Large intestine (tissue), 3 donors: ENCODE data around the gene COQ2. TPM values are rescaled to one million over a fixed set of nuclear protein-coding genes. Genes with fewer than 3 reads are reported as not detected.
"Not testable (repeated sequence)": the region's sequence is repeated elsewhere in the genome, so short reads cannot be mapped to it uniquely, and the experiment has no call there.

ENCODE experiments used
- DNase-seq, 2 donors: peaks; one replicate each; pipeline versions ENCODE4 v3.0.0 to v3.0.0-alpha.2; 2013
- H3K27ac ChIP-seq: one replicate; pipeline ENCODE4 v1.5.1; 2013; ENCODE audit warnings: low read length
- H3K27me3 ChIP-seq: 2 replicates; pipeline ENCODE4 v1.6.1; 2013; ENCODE audit warnings: low read length; ENCODE audit not compliant: control insufficient read depth, insufficient read depth
- H3K36me3 ChIP-seq: 2 replicates; pipeline ENCODE4 v1.6.1; 2013; ENCODE audit warnings: low read length; ENCODE audit not compliant: control insufficient read depth, insufficient read depth
- H3K4me1 ChIP-seq: one replicate; pipeline ENCODE4 v1.6.1; 2013; ENCODE audit warnings: low read length; ENCODE audit not compliant: control insufficient read depth, insufficient read depth
- H3K4me3 ChIP-seq: one replicate; pipeline ENCODE4 v1.5.1; 2013; ENCODE audit warnings: low read length
- H3K9me3 ChIP-seq: one replicate; pipeline ENCODE4 v1.6.1; 2013; ENCODE audit warnings: mild to moderate bottlenecking, low read depth, low read length, moderate library complexity; ENCODE audit not compliant: control insufficient read depth
- WGBS: methylation state at CpG from one replicate; pipeline ENCODE4 v1.1.5; 2013; ENCODE audit warnings: low lambda C conversion rate; ENCODE audit not compliant: insufficient coverage; 5-methylcytosine and 5-hydroxymethylcytosine counted together
- polyA plus RNA-seq: library from polyadenylated mRNA; unstranded; fragments of 120-200 nt; gene quantifications from one replicate; pipeline ENCODE4 v1.2.1, GENCODE V29; 2013

COQ2 gene
- polyA plus RNA-seq, 1 donor = 14.7 TPM

DNA sequence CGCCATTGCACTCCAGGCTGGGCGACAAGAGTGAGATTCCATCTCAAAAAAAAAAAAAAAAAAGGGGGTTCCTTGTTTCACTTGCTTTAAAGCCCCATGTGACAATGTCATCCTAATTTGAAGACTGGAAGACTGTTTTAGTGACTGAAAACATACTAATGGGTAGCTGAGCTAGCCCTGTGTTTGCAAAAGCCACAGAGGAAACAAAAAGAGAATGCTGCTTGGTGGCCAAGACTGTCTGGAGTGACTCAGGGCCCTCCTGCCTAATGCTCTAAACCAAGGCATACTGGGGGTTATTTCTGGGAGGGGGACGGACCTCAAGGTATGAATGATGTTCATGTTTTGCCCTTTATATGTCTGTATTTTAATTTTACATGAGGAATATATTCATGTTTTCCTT lies 34.1 kb upstream of the COQ2 start:
- H3K27ac ChIP-seq = no peak overlapping the region
- no peak overlapping the region for H3K4me3 ChIP-seq
- H3K9me3 ChIP-seq = no peaks in the 10 kb centered on the region
- DNase-seq = no peak
- H3K4me1 ChIP-seq = peaks cover 12% of the 10 kb centered on the region
- no peaks in the 10 kb centered on the region for H3K27me3 ChIP-seq
- WGBS = 90% methylated on average over 2 of the region's 3 CpGs
- H3K36me3 ChIP-seq = no peaks in the 10 kb centered on the region

DNA sequence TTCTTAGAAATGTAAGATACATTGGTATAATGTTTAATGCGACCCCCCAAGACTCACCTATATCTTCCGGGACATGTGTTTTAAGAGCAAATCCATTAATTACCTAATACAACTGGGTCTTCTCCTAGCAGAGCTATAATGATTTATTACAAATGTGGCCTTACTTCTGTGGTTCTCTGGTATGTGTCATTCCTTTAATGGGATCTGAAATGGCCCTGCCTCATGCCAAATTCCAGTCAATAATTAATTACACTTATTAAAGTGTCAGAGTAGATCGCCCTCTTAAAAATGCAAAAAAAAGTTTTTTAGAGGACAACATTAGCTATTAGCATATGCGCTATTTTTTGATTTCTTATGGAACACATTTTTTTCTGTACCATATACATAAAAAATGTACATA lies 33.1 kb upstream of the COQ2 start:
- Histone ChIP-seq H3K36me3 (no peaks in the 10 kb centered on the region), H3K27me3 (no peaks in the 10 kb centered on the region), H3K9me3 (no peaks in the 10 kb centered on the region), H3K4me1 (peaks cover 8% of the 10 kb centered on the region), H3K27ac (no peak overlapping the region), H3K4me3 (no peak overlapping the region)
- DNase-seq = no peak
- 100% methylated on average over 1 of the region's 4 CpGs for WGBS

DNA sequence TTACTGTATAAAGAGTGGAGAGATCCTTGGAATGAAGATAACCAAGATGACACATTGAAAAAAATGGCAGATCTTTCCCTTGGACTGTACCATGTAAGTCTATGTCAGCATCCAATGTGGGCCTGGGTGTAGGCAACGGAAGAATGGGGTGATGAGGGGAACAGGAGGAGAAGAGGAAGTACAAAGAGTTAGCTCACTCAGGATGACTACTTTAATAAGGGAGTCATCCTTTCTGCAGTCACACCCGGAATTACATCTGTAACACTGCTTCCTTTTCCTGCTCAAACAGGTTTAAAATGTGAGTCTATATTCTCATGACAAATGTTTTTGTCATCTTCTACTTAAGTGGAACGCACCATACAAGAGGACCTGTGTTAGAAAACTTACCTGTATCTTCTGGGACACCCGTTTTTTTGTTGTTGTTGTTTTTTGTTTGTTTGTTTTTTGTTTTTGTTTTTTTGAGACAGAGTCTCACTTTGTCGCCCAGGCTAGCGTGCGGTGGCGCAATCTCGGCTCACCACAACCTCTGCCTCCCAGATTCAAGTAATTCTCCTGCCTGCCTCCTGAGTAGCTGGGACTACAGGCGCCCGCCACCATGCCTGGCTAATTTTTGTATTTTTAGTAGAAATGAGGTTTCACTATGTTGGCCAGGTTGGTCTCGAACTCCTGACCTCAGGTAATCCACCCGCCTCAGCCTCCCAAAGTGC lies 32.0 kb upstream of the COQ2 start:
- H3K27ac ChIP-seq = no peak overlapping the region
- no peaks in the 10 kb centered on the region for H3K27me3 ChIP-seq

DNA sequence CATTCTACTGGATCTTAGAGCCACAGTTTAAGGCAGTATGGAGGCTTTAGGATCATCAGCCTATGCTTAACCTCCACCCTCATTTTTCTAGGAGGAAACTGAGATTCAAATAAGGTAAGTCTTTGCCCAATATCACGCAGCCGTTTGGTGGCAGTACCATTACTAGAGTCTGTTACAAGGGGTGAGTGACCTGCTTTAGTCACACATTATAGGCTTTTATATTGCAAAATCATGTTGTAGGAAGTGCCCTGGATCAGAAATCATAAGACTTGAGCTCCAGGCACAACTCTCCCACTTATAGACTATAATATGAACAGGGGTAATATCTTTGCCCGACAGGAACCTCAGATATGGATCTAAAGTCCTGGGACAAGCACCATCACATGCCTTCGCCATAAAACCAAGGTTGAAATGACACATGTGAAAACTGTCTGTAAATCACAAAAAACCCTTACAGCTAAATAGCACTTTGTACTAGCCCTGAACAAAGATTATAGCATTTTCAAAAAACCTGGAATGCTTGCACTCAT lies 30.8 kb upstream of the COQ2 start:
- Histone ChIP-seq H3K4me1 (peaks cover 4% of the 10 kb centered on the region), H3K4me3 (no peak overlapping the region), H3K27ac (peak overlapping the region; percentile 42), H3K9me3 (no peaks in the 10 kb centered on the region), H3K27me3 (no peaks in the 10 kb centered on the region), H3K36me3 (no peaks in the 10 kb centered on the region)
- WGBS = no CpG with 5 or more reads among the region's 4 CpGs
- peak; percentile 56 to 69 for DNase-seq

More for the DNA sequence above, 32.0 kb upstream of the COQ2 start:
- DNase-seq = no peak
- Histone ChIP-seq H3K4me1 (peaks cover 4% of the 10 kb centered on the region), H3K36me3 (no peaks in the 10 kb centered on the region), H3K4me3 (no peak overlapping the region), H3K9me3 (no peaks in the 10 kb centered on the region)
- WGBS = 96% methylated on average over 3 of the region's 13 CpGs

DNA sequence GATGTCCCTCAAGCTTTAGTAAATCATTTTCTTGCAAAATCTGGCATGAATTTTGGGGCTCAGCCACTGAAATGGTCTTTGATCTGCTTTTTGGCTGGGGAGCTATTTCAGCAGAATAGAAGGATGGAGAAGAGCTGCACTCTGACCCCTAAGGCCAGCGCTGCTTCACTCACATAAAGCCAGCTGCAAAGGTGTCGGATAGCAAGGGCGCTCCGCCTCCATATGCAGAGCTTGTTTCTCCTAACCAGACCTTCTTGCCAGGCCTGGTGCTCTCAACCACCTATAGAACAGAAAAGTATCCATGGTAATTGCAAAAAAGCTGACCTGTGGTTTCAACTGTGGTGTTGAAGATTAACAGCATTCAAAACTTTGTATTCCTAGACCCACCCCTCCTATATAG lies 24.1 kb upstream of the COQ2 start:
- WGBS = no CpG with 5 or more reads among the region's 4 CpGs

DNA sequence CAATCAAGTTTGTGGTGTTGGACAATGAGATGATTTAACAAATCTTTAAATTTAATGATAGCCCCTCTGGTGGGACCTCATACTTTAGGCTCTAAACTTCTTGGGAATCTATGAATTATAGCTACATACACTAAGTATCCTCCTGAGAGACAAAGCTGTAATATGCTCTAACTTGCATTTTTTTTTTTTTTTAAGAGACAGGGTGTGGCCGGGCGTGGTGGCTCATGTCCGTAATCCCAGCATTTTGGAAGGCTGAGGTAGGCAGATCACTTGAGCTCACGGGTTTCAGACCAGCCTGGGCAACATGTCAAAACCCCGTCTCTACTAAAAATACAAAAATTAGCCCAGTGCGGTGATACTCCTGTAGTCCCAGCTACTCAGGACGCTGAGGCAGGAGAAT lies 23.3 kb upstream of the COQ2 start:
- H3K36me3 ChIP-seq = no peaks in the 10 kb centered on the region
- no peak overlapping the region for H3K27ac ChIP-seq
- H3K27me3 ChIP-seq = no peaks in the 10 kb centered on the region
- WGBS = no CpG with 5 or more reads among the region's 7 CpGs
- DNase-seq = no peak
- H3K9me3 ChIP-seq = no peaks in the 10 kb centered on the region
- H3K4me3 ChIP-seq = no peak overlapping the region
- no peaks in the 10 kb centered on the region for H3K4me1 ChIP-seq

More for the DNA sequence above, 24.1 kb upstream of the COQ2 start:
- no peaks in the 10 kb centered on the region for H3K4me1 ChIP-seq
- no peaks in the 10 kb centered on the region for H3K36me3 ChIP-seq
- no peak overlapping the region for H3K27ac ChIP-seq
- no peaks in the 10 kb centered on the region for H3K9me3 ChIP-seq
- DNase-seq = no peak
- no peak overlapping the region for H3K4me3 ChIP-seq
- H3K27me3 ChIP-seq = no peaks in the 10 kb centered on the region

DNA sequence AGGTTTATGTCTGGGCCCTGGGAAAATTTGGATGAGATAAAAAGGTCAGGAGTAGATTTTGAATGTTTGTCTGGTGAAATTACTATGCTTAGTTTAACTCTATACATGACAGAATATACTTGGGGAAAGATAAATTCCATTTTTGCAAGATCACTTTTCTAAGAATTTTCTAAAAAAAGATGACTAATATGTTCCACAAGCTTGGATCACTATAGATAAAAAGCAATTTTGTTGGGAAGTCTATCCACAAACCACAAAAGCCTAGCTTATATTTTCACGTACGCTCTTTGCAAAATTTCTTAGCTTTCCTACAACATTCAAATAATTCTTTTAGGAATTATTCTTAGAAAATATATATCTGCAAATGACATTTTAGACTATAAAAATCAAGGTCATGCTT lies 20.6 kb upstream of the COQ2 start:
- DNase-seq = no peak
- H3K4me3 ChIP-seq = no peak overlapping the region
- H3K27me3 ChIP-seq = no peaks in the 10 kb centered on the region
- no peaks in the 10 kb centered on the region for H3K4me1 ChIP-seq
- no peaks in the 10 kb centered on the region for H3K9me3 ChIP-seq
- no peaks in the 10 kb centered on the region for H3K36me3 ChIP-seq
- no peak overlapping the region for H3K27ac ChIP-seq
- WGBS = no CpG with 5 or more reads among the region's 2 CpGs

DNA sequence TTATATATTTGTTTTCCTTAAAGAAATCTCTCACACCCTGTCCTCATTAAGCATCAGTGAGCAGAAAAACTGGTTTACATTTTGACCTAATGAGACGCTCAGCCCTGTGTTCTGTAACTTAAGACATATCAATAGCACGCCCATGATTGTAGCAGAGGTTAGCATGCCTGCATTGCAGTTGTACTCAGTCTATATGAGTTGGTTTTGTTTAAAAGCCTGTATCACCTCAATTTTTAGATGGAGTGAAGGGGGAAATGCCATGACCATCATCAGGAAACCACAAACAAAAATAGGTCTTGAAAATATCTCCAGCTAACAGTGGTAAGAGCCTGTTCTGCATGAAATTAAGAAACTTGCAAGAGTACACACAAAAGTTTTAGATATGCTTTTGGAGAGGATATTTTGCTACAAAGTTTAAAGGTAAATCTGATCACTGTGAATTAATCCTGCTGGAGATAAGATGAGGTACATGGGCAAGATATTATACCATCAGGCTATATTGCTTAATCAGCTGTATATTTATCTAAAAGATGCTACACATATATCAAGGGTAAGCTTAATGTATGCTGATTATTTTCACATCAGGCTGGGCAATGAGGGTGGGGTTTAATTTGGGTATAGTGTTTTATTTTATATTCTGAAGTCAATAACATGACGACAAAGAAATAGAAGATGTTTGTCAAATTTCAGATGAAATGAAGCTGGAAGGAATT lies 13.1 kb upstream of the COQ2 start:
- H3K4me1 ChIP-seq = no peaks in the 10 kb centered on the region
- H3K27me3 ChIP-seq = no peaks in the 10 kb centered on the region
- DNase-seq = no peak
- H3K36me3 ChIP-seq = no peaks in the 10 kb centered on the region
- no peaks in the 10 kb centered on the region for H3K9me3 ChIP-seq
- H3K27ac ChIP-seq = no peak overlapping the region
- H3K4me3 ChIP-seq = no peak overlapping the region
- WGBS = 68% methylated on average over 2 of the region's 3 CpGs

DNA sequence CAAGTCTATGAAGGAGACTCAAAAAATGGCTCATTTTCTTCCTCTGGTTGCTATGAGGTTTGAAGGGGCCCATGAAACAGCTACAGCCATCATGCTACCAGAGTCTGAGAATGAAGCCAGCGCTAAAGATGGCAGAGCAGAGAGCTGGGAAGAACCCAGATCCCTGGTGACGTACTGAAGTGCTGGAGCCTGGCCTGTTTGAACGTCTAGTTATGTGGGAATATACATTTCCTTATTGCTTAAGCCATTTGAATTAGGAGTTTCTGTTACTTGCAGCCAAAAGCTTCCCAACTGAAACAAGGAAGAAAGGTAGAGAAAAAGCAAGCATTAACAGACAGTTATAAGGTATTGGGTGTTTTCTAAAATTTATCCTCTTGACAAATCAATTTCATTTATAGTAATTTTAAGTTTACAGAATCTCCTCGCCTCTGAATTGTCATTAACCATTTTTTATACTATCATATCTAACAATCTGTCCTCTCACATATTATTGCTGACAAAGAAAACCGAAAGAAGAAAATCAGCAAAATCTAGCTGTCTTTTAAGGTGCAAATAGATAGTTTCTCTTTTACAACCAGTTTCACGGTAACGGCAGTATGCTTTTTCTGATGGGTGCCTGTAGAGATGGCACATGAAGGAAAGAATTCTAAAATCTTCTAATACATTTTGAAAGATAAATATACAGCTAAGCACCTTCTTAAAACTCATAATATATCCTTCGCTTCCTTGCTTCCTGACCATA lies 8.9 kb upstream of the COQ2 start:
- WGBS = 89% methylated on average over 3 of the region's 8 CpGs

DNA sequence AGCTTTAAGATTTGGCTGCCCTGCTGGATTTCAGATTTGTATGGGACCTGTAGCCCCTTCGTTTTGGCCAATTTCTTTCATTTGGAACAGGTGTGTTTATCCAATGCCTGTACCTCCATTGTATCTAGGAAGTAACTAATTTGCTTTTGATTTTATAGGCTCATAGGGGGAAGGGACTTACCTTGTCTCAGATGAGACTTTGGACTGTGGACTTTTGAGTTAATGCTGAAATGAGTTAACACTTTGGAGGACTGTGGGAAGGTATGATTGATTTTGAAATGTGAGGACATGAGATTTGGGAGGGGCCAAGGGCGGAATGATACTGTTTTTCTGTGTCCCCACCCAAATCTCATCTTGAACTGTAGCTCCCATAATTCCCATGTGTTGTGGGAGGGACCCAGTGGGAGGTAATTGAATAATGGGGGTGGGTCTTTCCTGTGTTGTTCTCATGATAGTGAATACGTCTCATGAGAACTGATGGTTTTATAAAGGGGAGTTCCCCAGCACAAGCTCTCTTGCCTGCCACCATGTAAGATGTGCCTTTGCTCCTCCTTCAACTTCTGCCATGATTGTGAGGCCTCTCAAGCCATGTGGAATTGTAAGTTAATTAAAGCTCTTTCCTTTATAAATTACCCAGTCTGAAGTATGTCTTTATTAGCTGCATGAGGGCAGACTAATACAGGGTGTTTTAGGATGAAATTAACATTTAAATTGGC lies 5.6 kb upstream of the COQ2 start:
- DNase-seq, H3K36me3 ChIP-seq, H3K27me3 ChIP-seq, H3K4me3 ChIP-seq, H3K4me1 ChIP-seq, H3K9me3 ChIP-seq, H3K27ac ChIP-seq: not testable (repeated sequence)
- no CpG with 5 or more reads among the region's 3 CpGs for WGBS

More for the DNA sequence above, 8.9 kb upstream of the COQ2 start:
- no peaks in the 10 kb centered on the region for H3K4me1 ChIP-seq
- H3K4me3 ChIP-seq = no peak overlapping the region
- no peak for DNase-seq
- H3K27ac ChIP-seq = no peak overlapping the region
- H3K9me3 ChIP-seq = no peaks in the 10 kb centered on the region
- H3K36me3 ChIP-seq = no peaks in the 10 kb centered on the region
- no peaks in the 10 kb centered on the region for H3K27me3 ChIP-seq
